Inferior parietal cortex (tissue), 1 donor: ENCODE data around the gene RUFY1.
A peak's percentile ranks its signal among the peaks of the same experiment; 100 is the strongest.
"Not testable (repeated sequence)": the region's sequence is repeated elsewhere in the genome, so short reads cannot be mapped to it uniquely, and the experiment has no call there.

Source experiments
- DNase-seq: peaks from one replicate; pipeline ENCODE4 v3.0.0-alpha.2; 2016; ENCODE audit errors: extremely low spot score

The RUFY1 gene

GRCh38 chr5:179621551-179622214, 71.3 kb downstream of the RUFY1 start:
- DNase-seq, result no peak

- DNase-seq, result peak; percentile 99
Measured at GRCh38 chr5:179623003-179623905, 72.9 kb downstream of the RUFY1 start, which contains the start of gene HNRNPH1. HNRNPH1 (minus strand) TSS chr5:179623671; CDS start chr5:179623133, 538 bp downstream.

- DNase-seq, result no peak
Measured at GRCh38 chr5:179623906-179624741, 73.8 kb downstream of the RUFY1 start.

GRCh38 chr5:179624841-179625271, 74.5 kb downstream of the RUFY1 start:
- no peak for DNase-seq

GRCh38 chr5:179633501-179634369, 83.4 kb downstream of the RUFY1 start:
- not testable (repeated sequence) for DNase-seq

GRCh38 chr5:179634370-179635172, 84.2 kb downstream of the RUFY1 start:
- DNase-seq, result not testable (repeated sequence)

- DNase-seq, result not testable (repeated sequence)
Measured at GRCh38 chr5:179639296-179639695, 88.9 kb downstream of the RUFY1 start.

- DNase-seq, result not testable (repeated sequence)
Measured at GRCh38 chr5:179641745-179642144, 91.4 kb downstream of the RUFY1 start.

GRCh38 chr5:179642626-179643025, 92.3 kb downstream of the RUFY1 start:
- DNase-seq, result not testable (repeated sequence)

- DNase-seq, result not testable (repeated sequence)
Measured at GRCh38 chr5:179643141-179643920, 93.0 kb downstream of the RUFY1 start.

GRCh38 chr5:179644766-179645165, 94.4 kb downstream of the RUFY1 start:
- not testable (repeated sequence) for DNase-seq

GRCh38 chr5:179648410-179648809, 98.1 kb downstream of the RUFY1 start:
- no peak for DNase-seq

GRCh38 chr5:179649166-179649703, 98.9 kb downstream of the RUFY1 start:
- DNase-seq, result not testable (repeated sequence)

- DNase-seq, result not testable (repeated sequence)
Measured at GRCh38 chr5:179650245-179650644, 99.9 kb downstream of the RUFY1 start.

- DNase-seq, result not testable (repeated sequence)
Measured at GRCh38 chr5:179653135-179653534, 102.8 kb downstream of the RUFY1 start.

- not testable (repeated sequence) for DNase-seq
Measured at GRCh38 chr5:179657302-179658178, 107.2 kb downstream of the RUFY1 start.

- peak; percentile 15 for DNase-seq
Measured at GRCh38 chr5:179658179-179658856, 108.0 kb downstream of the RUFY1 start.
